SW480 (cell line): ENCODE results near the gene RNASE4.
"Not testable (repeated sequence)": the region's sequence is repeated elsewhere in the genome, so short reads cannot be mapped to it uniquely, and the experiment has no call there.

Experiments
- DNase-seq: peaks from one replicate; pipeline ENCODE4 v3.0.0-alpha.2; 2016; ENCODE audit warnings: low spot score

RNASE4 gene

DNA sequence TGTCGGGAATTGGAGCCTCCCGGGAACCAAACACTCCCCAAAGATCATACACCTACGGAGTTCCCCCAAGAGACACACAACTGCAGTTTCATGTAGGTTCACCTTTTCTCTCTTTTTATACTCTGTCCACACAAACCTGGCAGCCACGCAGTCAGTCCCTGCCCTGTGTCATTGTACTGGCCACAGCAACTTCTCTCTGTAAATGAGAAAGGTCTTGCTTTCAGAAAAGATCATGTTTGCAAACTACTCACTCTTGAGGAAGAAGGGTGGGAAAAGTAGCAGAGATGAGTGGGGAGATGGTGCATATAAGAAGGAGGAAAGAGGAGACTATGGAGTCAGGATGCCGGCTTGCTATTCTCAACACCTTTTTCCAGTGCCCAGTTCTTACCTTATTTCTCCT lies 14.6 kb downstream of the RNASE4 start:
- no peak for DNase-seq

- DNase-seq = no peak
These were observed 15.6 kb downstream of the RNASE4 start for GRCh38 chr14:20699931-20700330.

DNA sequence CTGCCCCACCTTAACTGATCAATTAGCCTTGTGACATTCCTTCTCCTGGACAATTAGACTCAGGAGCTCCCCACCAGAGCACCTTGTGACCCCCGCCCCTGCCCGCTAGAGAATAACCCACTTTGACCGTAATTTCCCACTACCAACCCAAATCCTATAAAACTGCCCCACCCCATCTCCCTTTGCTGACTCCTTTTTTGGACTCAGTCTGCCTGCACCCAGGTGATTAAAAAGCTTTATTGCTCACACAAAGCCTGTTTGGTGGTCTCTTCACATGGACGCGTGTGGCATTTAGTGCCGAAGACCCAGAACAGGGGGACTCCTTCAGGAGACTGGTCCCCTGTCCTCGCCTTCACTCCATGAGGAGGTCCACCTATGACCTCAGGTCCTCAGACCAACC lies 16.6 kb downstream of the RNASE4 start:
- not testable (repeated sequence) for DNase-seq

DNA sequence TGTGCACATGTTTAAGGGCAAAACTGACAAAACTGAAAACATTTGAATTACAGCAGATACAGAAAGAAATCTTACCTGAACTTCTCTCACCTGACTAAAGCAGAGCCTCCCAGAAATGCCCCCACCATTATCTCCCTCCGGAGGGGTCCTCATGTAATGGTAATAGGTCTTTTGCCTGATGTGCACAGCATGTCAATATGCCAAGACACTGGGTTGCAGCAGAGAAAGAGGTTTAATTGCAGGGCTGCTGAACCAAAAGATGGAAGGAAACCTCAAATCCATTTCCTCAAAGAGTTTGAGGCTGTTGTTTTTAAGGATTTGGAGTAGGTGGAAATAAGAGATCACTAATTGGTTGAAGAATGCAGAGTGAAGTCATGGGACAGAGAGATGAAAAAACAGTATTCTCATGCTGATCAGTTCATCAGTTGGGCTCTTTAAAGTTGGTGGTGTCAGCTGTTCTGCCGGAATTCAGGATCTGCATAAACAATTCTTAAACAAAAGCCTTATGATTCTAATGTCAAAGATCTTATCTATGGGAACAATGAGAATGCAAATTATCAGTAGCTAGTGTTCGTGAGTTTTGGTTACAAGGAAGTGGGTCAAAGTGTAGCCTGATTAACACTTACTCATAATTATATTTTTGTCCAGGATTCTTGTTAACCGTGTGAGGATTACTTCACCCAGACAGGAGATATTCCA lies 22.4 kb downstream of the RNASE4 start:
- DNase-seq = no peak

DNA sequence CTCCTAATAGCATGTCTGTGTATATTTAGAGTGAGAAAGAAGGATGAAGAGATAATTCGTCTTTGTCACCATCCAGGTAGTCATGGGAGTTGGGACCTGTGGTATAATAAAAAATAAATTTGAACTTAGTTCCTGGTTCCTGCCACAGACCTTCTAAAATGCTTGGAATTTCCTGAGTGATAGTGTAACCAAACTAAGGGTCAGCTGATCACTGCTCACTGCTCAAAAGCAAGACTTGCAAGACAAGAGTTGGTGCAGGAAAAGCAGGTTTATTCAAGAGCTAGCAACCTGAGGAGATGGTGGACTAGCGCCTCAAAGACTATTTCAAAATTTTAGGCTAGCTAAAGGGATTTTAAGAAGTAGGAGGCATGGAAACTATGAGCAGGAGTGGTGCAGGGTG lies 23.3 kb downstream of the RNASE4 start:
- DNase-seq = no peak

GRCh38 chr14:20711261-20711660 lies 26.9 kb downstream of the RNASE4 start:
- DNase-seq = no peak

DNA sequence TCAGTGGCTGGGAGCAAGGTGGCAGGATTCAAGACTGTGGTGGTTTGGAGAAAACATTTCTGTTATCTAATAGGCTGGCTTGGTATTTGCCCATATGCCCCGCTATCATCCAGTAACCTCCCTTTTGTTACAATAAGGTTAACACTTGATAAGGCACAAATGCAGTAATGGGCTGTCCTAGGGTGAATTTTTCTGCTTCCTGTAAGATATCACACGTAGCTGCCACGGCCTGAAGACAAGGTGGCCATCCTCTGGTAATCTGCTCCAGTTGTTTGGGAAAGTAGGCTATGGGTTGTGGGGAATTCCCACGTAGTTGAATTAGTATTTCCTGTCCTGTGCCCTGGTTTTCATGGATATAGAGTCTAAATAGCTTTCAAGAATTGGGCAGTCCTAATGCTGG lies 27.3 kb downstream of the RNASE4 start:
- no peak for DNase-seq

DNA sequence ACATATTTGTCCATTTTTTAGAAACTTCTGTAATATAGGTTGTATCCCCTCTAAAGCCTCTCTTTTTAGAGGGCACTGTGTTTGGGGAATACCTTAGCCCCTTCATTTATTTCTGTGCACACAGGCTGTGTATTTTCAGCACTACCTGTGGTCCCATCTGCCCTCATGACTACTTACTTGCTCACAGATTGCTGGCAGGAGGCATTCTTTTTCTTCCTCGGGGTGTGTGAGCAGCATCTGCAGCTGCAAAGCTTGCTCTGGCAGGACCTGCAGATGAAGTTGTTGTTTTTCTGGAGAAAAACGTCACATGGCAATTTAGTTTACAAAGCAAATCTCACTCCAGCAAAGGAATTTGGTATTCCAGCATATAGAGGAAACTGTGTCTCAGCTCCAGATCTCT lies 28.5 kb downstream of the RNASE4 start:
- DNase-seq = no peak

GRCh38 chr14:20714593-20715250 lies 30.4 kb downstream of the RNASE4 start:
- no peak for DNase-seq

GRCh38 chr14:20719777-20720176 lies 35.4 kb downstream of the RNASE4 start:
- no peak for DNase-seq

DNA sequence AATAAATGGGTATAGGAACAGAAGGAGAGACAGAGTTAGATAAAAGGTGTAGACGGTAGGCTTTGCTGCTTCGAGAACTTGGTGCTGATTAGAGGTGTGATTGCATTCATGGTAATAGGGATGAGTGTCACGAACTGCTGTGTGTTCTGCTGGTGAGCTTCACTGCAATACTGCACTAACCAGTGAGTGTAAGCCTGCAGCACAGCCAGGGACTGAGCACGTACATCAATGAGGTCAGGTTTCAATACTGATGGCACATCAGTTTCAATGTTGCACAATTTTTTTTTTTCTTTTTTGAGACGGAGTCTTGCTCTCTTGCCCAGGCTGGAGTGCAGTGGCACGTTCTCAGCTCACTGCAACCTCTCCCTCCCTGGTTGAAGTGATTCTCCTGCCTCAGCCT lies 36.4 kb downstream of the RNASE4 start:
- DNase-seq = no peak

GRCh38 chr14:20722016-20722415 lies 37.7 kb downstream of the RNASE4 start:
- DNase-seq = no peak

DNA sequence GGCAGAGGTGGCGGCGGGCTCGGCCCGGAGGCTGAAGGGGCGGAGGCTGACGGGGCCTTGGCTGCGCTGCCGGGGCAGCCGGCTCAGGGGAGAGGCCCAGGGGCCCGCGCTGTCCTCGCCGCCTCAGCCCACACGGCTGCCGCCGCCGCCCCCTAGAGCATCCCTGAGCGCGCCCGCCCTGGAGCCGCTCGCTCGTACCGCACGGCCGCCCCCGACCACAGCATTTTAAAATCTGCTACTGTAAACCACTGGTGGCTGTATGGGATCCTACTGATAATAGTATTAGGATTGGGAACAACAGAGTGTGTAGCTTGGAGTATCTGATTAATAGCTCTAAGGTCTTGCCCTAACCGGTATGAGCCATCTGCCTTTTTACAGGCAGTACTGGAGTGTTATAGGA lies 39.1 kb downstream of the RNASE4 start:
- DNase-seq = no peak

DNA sequence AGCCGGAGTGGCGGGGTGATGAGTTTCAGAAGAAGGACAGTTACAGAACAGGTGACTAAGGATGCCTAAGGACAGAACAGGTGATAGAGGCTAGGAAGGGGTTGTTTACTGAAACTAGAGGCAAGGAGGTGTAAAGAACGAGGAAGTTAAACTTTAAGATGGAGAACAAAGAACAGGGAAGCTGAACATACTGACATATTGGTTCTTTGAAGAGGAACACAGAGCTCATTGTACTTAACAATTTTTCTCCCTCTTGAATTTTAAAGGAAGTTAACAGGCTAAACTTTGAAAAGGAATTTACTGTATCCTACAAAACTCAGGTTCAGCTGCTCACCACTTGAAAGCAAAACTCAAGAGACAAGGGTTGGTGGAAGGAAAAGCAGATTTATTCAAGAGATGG lies 41.8 kb downstream of the RNASE4 start:
- DNase-seq = not testable (repeated sequence)

- DNase-seq = no peak
These were observed 42.2 kb downstream of the RNASE4 start for GRCh38 chr14:20726531-20726930.

DNA sequence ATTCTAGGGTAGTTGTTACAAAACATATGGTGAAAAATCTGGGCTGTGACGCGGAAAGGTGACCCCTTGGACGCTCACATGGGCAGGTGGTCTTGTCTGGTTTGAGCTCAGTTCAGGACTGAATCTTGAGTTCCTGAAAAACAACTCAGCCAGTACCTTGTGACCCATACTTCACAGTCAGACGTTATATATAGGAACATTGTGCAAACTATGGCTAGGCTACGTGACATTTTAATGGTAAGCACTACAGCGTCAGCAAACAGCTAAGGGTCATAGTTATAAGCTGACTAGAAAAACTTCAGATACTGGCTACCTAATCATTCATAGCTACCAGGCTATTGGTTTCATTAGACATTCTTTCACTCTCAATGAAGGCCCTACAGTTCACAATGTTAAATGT lies 46.5 kb downstream of the RNASE4 start:
- DNase-seq = no peak

- no peak for DNase-seq
These were observed 48.1 kb downstream of the RNASE4 start for GRCh38 chr14:20732477-20732876.

- no peak for DNase-seq
These were observed 48.7 kb downstream of the RNASE4 start for GRCh38 chr14:20732979-20733635.

- DNase-seq = no peak
These were observed 49.5 kb downstream of the RNASE4 start for GRCh38 chr14:20733684-20734429.

- DNase-seq = no peak
These were observed 50.1 kb downstream of the RNASE4 start for GRCh38 chr14:20734430-20734806.

DNA sequence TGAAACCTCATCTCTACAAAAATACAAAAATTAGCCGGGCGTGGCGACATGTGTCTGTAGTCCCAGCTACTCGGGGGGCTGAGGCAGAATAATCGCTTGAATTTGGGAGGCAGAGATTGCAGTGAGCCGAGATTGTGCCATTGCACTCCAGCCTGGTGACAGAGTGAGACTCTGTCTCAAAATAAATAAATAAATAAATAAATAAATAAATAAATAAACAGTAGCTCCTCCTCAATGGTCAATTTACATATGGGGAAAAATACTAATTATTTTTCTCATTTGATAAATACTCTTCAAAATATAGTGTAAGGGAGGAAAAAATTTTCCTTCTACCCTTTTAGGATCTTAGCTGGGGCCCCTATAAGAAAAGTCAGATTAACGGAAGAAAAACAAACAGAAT lies 53.9 kb downstream of the RNASE4 start:
- DNase-seq = not testable (repeated sequence)

GRCh38 chr14:20742132-20742531 lies 57.8 kb downstream of the RNASE4 start:
- DNase-seq = no peak

GRCh38 chr14:20743556-20743955 lies 59.2 kb downstream of the RNASE4 start:
- no peak for DNase-seq
